Activated CD4-positive, alpha-beta T cell treated with anti-CD3 and anti-CD28 coated beads, Interleukin-2, amount 50 U/mL, for 48 hours (primary cell): Measurements from ENCODE around the gene CLDN8.

ENCODE experiments used
- DNase-seq, 2 experiments: peaks; one replicate each; pipeline ENCODE4 v3.0.0-alpha.2; 2020

The CLDN8 gene

DNA sequence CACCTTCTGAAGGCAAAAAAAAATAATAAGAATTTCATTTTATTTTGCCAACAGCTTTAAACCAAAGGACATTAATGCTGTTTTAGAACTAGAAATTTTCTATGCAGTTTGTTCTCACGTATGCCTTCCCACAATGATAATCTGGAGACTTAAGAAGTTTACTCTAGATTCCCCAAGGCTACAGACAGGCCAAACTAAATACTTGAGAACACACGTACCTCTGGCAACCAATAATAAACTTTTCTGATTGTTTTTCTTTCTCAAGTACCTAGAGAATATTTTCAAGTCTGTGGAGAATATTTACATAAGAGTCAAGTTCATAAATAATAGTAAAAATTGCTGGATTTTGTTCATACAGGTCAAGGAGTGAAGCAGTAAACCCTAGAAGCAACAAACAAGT, 15.9 kb downstream of the CLDN8 start:
- no peak for DNase-seq

DNA sequence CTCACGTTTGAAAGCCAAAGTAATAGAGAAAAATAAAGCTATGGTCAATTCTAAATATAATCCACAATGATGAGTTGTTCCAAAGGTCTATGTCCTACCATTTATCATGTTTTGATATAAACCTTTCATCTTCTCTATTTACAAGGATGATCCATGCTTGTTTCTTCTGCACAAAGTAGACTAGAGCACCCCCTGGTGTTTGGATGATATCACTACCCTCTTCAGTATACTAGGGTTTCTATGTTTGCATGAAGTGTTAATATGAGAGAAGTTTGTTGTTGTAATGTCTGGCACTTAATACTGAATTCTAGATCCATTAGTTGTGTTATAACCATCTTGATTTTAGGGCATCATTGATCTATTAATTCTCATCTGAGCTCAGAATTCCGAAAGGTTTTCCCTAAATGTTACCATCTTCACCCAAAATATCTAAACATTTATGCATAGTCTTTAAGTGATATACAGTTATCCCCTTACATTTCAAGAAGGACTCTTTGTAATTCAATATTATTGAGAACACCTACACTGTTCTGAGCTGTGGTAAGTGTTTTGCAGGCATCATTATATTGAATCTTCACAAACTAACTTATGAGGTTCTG, 21.1 kb downstream of the CLDN8 start:
- no peak for DNase-seq

DNA sequence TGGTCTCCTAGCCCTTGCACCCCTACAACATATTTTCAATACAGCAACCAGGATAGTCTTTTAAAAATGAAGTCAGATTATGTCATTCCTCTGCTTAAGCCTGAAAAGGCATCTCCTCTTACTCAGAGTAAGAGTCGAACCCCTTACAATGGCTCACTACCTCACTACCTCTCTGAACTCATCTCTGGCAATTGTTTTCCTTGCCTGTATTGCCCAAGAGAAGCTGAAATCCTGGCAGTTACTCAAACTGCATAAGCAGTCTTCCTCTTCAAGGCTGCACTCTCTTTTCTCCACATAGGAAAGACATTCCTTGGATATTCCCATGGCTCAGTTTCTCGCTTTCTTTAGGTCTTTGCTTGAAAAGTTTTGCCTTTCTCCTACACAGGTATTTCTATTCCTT, 22.7 kb downstream of the CLDN8 start:
- no peak for DNase-seq

DNA sequence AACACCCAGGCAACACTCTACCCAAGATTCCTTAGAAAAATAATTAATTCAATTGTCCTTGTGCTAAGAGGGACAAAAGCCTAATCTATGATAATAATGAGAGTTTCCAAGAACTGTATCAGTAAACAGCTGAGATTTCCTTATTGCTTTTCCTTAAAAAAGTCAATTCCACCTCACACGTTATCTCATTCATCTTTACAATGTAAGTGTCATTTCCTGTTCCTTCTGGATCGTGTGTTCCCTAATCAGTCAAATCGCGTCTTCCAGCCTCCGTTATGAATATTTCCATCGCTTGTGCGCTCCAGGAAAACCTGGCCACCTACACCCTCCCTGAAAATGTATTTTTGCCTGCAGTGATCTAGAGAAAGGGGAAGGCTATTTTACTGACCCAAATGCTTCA, 25.3 kb downstream of the CLDN8 start:
- DNase-seq, result no peak

DNA sequence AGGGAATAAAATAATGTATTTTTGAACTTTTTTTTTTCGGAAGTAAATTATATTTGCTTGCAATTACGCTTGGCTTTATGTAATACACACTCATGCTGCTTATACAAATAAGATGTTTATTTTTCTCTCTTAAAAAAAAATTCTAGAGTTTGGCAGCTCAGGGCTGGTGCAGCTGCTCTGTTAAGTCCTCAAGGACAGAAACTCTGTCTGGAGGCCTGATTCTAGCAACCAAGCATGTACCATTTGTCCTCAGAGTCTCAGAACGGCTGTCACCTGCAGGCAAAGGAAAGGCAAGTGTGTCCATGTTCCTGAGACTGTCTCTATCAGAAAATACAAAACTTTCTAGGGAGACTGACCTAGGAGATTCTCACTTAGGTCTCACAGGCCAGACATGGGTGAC, 26.1 kb downstream of the CLDN8 start:
- DNase-seq, result no peak

DNA sequence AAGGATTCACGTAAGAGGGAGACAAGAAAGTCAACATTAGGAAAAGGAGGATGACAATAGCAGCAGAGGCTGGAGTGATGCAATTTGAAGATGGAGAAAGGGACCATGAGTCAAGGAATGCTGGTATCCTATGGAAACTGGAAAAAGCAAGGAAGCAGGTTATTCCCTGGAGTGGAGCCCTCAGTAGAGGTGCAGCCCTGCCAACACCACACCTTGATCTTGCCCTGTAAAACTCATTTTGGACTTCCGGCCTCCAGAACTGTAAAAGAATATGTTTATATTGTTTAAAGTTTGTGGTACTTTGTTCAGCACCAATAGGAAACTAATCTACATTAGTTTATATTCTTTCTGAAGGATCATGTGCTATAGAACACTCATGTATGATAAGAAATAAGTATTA, 29.7 kb downstream of the CLDN8 start:
- no peak for DNase-seq

DNA sequence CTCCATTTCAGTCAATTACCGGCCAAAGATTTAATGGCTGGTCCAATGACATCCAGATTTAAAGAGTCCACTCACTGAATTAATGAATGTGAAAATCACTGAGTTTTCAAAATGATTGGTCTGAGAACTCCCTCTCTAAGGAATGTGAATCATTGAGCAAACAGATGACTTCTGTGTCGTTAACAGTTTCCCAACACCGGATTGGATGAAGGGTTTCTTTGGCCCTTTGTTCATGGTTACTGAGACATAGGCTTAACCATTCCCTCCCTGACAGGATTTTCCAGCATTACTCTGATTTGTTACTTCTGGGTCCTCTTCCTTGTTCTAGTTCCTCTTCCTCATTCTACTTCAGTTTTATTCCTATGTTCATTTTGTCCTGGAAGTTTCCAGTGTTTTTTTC, 47.8 kb downstream of the CLDN8 start:
- no peak for DNase-seq

DNA sequence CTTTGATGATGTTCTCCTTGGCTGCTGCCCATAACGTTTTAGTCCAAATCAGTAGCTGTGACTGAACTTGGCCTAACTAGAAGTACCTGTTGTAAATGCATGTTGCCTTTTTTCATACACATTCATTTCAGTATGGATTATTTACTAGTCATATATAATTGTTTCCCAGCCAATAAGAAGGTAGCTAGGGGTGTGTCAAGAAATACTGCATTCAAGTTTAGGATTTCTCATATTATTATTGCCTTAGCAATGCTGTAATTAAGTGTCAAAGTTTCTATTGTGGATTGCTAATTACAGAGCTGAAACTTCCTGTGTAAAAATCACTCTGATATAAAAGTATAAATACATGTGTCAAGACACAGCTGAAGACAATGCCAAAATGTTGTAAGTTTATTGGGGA, 49.2 kb downstream of the CLDN8 start, which contains the start of gene CLDN17:
TSS of gene CLDN17 (minus strand) at position 101 of the 400 bp plus-strand sequence. CDS start 188 bp downstream, outside the sequence.
- DNase-seq, result no peak

DNA sequence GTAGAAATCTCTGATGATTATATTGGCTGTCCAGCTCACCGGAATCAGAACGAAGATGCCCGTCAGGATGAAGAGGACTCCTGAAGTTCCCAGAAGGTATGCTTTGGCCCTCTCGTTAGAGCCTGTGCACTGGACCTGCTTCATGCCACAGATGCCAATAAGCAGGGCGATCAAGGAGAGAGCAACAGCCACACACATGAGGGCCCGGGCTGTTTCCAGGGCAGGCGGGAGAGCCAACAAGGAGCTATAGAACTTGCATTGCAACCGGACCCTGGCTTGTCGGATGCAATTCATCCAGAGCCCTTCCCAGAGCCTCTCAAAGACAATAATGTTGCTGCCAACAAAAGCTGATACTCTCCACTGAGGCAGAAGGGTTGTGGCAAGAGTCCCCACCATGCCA, 49.7 kb downstream of the CLDN8 start:
- no peak for DNase-seq

DNA sequence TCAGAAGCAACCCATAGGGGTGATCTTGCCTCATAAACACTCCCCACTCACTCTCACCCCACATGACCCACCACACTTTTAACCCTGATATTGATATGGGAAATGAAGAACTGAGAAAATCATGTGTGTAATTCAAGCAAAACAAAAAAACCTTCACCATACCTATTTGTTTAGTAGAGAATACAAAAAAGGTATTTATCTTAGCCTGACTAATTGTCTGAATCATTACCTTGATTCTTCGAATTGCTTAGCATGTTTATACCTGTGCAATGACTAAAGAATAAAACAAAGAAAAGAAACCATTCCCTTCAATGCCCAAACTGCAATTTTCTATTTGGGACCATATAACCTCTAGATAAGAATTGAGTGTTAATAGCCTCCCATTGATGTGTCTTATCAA, 51.1 kb downstream of the CLDN8 start:
- DNase-seq, result no peak
